Measurements from ENCODE around the gene RHBDD1. TPM values are rescaled to one million over a fixed set of nuclear protein-coding genes. Genes with fewer than 3 reads are reported as not detected.

RHBDD1 gene
- total RNA-seq, 1 donor from 2014 or later = 35.1 TPM

GRCh38 chr2:226865710-226866109, 29.9 kb downstream of the RHBDD1 start:
- no peak for DNase-seq
- no peak overlapping the region for H3K4me3 ChIP-seq
- peaks cover 48% of the 10 kb centered on the region for H3K36me3 ChIP-seq
- H3K27ac ChIP-seq (replicated peaks) = no peak overlapping the region
- no peaks in the 10 kb centered on the region for H3K9me3 ChIP-seq (replicated peaks)
- H3K4me1 ChIP-seq = peaks cover 19% of the 10 kb centered on the region
- no peaks in the 10 kb centered on the region for H3K27me3 ChIP-seq (ENCODE audit: low read depth)
- no peak for TF ChIP-seq CTCF (IDR thresholded peaks at IDR 0.05; ENCODE audit: borderline replicate concordance)
- intact Hi-C loops (cut with micrococcal nuclease) = no loop called here

- Histone ChIP-seq H3K27me3 (ENCODE audit: low read depth) (no peaks in the 10 kb centered on the region), H3K4me3 (no peak overlapping the region), H3K4me1 (peaks cover 7% of the 10 kb centered on the region), H3K27ac (replicated peaks) (no peak overlapping the region), H3K36me3 (peaks cover 48% of the 10 kb centered on the region), H3K9me3 (replicated peaks) (no peaks in the 10 kb centered on the region)
- DNase-seq = no peak
- intact Hi-C loops (cut with micrococcal nuclease) = no loop called here
- TF ChIP-seq CTCF (IDR thresholded peaks at IDR 0.05; ENCODE audit: borderline replicate concordance) = no peak
These were observed 32.7 kb downstream of the RHBDD1 start for GRCh38 chr2:226868331-226869162.

DNA sequence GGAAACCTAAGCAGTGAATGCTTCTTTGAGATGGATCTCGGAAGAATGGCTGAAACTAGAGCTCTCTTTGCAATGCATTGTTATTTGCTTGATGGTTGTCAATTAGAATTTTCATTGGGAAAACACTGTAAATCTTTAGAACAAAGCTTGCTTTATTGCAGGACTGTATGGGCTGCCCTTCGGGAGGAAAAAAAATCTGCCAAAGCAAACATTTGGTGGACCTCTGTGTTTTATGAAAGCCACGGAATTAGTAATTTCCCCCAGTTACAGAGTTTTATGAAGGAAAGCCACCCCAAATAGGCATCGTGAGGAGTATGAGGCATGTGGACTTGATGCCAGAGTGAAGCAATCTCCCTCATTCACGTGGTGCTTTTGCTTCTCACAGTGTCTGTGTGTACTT, 33.5 kb downstream of the RHBDD1 start:
- H3K27me3 ChIP-seq (ENCODE audit: low read depth) = no peaks in the 10 kb centered on the region
- intact Hi-C loops (cut with micrococcal nuclease) = no loop called here
- no peak overlapping the region for H3K27ac ChIP-seq (replicated peaks)
- peaks cover 51% of the 10 kb centered on the region for H3K36me3 ChIP-seq
- H3K9me3 ChIP-seq (replicated peaks) = no peaks in the 10 kb centered on the region
- DNase-seq = no peak
- no peak overlapping the region for H3K4me3 ChIP-seq
- no peak for TF ChIP-seq CTCF (IDR thresholded peaks at IDR 0.05; ENCODE audit: borderline replicate concordance)
- peaks cover 7% of the 10 kb centered on the region for H3K4me1 ChIP-seq

DNA sequence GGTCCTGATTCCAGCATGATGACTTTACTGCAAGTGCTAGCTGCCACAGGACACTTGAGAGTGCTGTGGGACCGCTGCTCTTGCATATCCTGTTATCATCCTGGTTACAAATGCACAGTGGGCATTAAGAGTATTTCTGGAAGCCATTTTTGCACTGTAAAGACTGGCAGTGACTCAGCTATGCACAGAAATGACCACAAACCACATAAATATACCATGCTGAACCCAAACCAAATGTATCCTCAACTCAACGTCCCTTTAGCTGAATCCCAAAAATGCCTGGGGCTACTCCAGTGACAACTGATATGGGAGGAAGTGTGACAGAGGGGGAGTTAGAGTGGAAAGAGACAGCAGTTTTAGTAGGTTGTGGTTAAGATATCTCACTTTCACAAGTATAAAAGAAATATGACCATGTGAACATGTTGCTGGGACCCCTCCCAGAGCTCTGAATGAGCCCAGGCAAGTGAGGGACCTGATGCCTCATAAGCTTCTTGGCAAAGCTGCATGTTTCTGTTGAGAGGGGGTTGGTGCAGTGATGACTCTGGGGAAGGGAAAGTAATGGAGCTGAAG, 37.3 kb downstream of the RHBDD1 start:
- peaks cover 14% of the 10 kb centered on the region for H3K36me3 ChIP-seq
- no peak overlapping the region for H3K4me3 ChIP-seq
- no peaks in the 10 kb centered on the region for H3K27me3 ChIP-seq (ENCODE audit: low read depth)
- no peak for TF ChIP-seq CTCF (IDR thresholded peaks at IDR 0.05; ENCODE audit: borderline replicate concordance)
- no peak overlapping the region for H3K27ac ChIP-seq (replicated peaks)
- no peaks in the 10 kb centered on the region for H3K4me1 ChIP-seq
- no peaks in the 10 kb centered on the region for H3K9me3 ChIP-seq (replicated peaks)
- DNase-seq = no peak
- intact Hi-C loops (cut with micrococcal nuclease) = no loop called here

DNA sequence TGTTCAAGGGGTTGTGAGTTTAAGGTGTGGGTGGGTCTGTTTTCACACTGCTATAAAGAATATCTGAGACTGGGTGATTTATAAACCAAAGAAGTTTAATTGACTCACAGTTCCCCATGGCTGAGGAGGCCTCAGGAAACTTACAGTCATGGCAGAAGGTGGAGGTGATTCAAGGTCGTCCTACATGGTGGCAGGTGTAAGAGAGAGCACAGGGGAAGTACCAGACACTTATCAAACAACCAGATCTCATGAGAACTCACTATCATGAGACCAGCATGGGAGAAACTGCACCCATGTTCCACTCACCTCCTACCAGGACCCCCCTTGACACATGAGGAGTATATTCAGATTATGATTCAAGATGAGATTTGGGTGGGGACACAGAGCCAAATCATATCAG, 38.0 kb downstream of the RHBDD1 start:
- TF ChIP-seq CTCF (IDR thresholded peaks at IDR 0.05; ENCODE audit: borderline replicate concordance) = no peak
- H3K4me3 ChIP-seq = no peak overlapping the region
- DNase-seq = no peak
- H3K36me3 ChIP-seq = peaks cover 10% of the 10 kb centered on the region
- H3K9me3 ChIP-seq (replicated peaks) = no peaks in the 10 kb centered on the region
- H3K27ac ChIP-seq (replicated peaks) = no peak overlapping the region
- intact Hi-C loops (cut with micrococcal nuclease) = no loop called here
- H3K27me3 ChIP-seq (ENCODE audit: low read depth) = no peaks in the 10 kb centered on the region
- no peaks in the 10 kb centered on the region for H3K4me1 ChIP-seq
